ENCODE results near the gene TEKT5.
"Not testable (repeated sequence)": the region's sequence is repeated elsewhere in the genome, so short reads cannot be mapped to it uniquely, and the experiment has no call there.

The TEKT5 gene

GRCh38 chr16:10694830-10695229, at the start of gene TEKT5:
TSS of gene TEKT5 (minus strand) at chr16:10694930. CDS start at chr16:10694873, 57 bp downstream.
- H3K4me3 ChIP-seq (ENCODE audit: low read length), result no peak within 1 kb of the TSS
- TF ChIP-seq CTCF (conservative IDR thresholded peaks at IDR 0.05; ENCODE audit: low read length), result no peak
- DNase-seq (ENCODE audit: low read depth), result no peak

- peak; percentile 99 for DNase-seq (ENCODE audit: low read depth)
- TF ChIP-seq CTCF (conservative IDR thresholded peaks at IDR 0.05; ENCODE audit: low read length), result no peak
- peak within 1 kb of the TSS; percentile 82 for H3K4me3 ChIP-seq (ENCODE audit: low read length)
Observed at GRCh38 chr16:10743610-10744369, 49.1 kb upstream of the TEKT5 start, which contains the start of gene NUBP1. TSS of gene NUBP1 (plus strand) at chr16:10743842. CDS start at chr16:10743864, 22 bp downstream.

GRCh38 chr16:10743227-10743609, 48.5 kb upstream of the TEKT5 start:
- no peak for TF ChIP-seq CTCF (conservative IDR thresholded peaks at IDR 0.05; ENCODE audit: low read length)
- DNase-seq (ENCODE audit: low read depth), result no peak
- peak overlapping the region; percentile 82 for H3K4me3 ChIP-seq (ENCODE audit: low read length)

DNA sequence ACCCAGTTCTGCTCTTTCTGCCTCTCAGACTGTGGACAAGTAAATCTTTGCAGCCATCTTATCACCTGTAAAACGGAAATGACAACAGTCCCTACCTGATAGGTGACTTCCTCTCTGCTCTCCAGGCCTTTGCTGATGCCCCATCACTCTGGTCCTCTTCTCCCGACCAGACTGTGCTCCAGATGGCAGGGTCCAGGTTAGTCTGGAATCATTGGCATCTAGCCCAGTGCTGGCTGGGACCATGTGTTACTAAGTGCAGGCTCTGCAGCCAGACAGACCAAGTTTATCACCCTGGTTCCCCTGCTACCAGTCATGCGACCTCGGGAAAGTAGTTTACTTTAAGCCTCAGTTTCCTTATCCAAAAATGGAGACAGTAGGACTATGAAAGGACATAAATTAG, 47.1 kb upstream of the TEKT5 start:
- H3K4me3 ChIP-seq (ENCODE audit: low read length), result no peak overlapping the region
- TF ChIP-seq CTCF (conservative IDR thresholded peaks at IDR 0.05; ENCODE audit: low read length), result no peak
- DNase-seq (ENCODE audit: low read depth), result peak; percentile 31

- H3K4me3 ChIP-seq (ENCODE audit: low read length); DNase-seq (ENCODE audit: low read depth): not testable (repeated sequence)
Observed at GRCh38 chr16:10741249-10741648, 46.5 kb upstream of the TEKT5 start.

- TF ChIP-seq CTCF (conservative IDR thresholded peaks at IDR 0.05; ENCODE audit: low read length), result no peak
- no peak for DNase-seq (ENCODE audit: low read depth)
- no peak overlapping the region for H3K4me3 ChIP-seq (ENCODE audit: low read length)
Observed at GRCh38 chr16:10740845-10741208, 46.1 kb upstream of the TEKT5 start.

GRCh38 chr16:10740000-10740844, 45.5 kb upstream of the TEKT5 start:
- H3K4me3 ChIP-seq (ENCODE audit: low read length), result no peak overlapping the region
- no peak for DNase-seq (ENCODE audit: low read depth)
- TF ChIP-seq CTCF (conservative IDR thresholded peaks at IDR 0.05; ENCODE audit: low read length), result no peak

Measured in AG10803 (cell line).